ENCODE data around the gene PLEKHG4B.

Gene PLEKHG4B

GRCh38 chr5:77957-78804, 13.8 kb upstream of the PLEKHG4B start:
- peak; percentile 66 for TF ChIP-seq CTCF (conservative IDR thresholded peaks at IDR 0.05; ENCODE audit: low read depth, low read length)
- no peak overlapping the region for H3K4me3 ChIP-seq (ENCODE audit: low read length)
- peak; percentile 9 for DNase-seq (ENCODE audit: low read depth)

GRCh38 chr5:78805-79149, 13.2 kb upstream of the PLEKHG4B start:
- H3K4me3 ChIP-seq (ENCODE audit: low read length) = no peak overlapping the region
- TF ChIP-seq CTCF (conservative IDR thresholded peaks at IDR 0.05; ENCODE audit: low read depth, low read length) = no peak
- no peak for DNase-seq (ENCODE audit: low read depth)

GRCh38 chr5:79263-79662, 12.7 kb upstream of the PLEKHG4B start:
- no peak for TF ChIP-seq CTCF (conservative IDR thresholded peaks at IDR 0.05; ENCODE audit: low read depth, low read length)
- DNase-seq (ENCODE audit: low read depth) = no peak

GRCh38 chr5:79821-80220, 12.1 kb upstream of the PLEKHG4B start:
- TF ChIP-seq CTCF (conservative IDR thresholded peaks at IDR 0.05; ENCODE audit: low read depth, low read length) = no peak
- DNase-seq (ENCODE audit: low read depth) = no peak
- H3K4me3 ChIP-seq (ENCODE audit: low read length) = no peak overlapping the region

More at GRCh38 chr5:79263-79662, 12.7 kb upstream of the PLEKHG4B start:
- no peak overlapping the region for H3K4me3 ChIP-seq (ENCODE audit: low read length)

GRCh38 chr5:81391-82021, 10.5 kb upstream of the PLEKHG4B start:
- no peak for DNase-seq (ENCODE audit: low read depth)
- TF ChIP-seq CTCF (conservative IDR thresholded peaks at IDR 0.05; ENCODE audit: low read depth, low read length) = no peak
- no peak overlapping the region for H3K4me3 ChIP-seq (ENCODE audit: low read length)

GRCh38 chr5:82097-82496, 9.9 kb upstream of the PLEKHG4B start:
- TF ChIP-seq CTCF (conservative IDR thresholded peaks at IDR 0.05; ENCODE audit: low read depth, low read length) = no peak
- peak; percentile 22 for DNase-seq (ENCODE audit: low read depth)
- no peak overlapping the region for H3K4me3 ChIP-seq (ENCODE audit: low read length)

GRCh38 chr5:82570-82969, 9.4 kb upstream of the PLEKHG4B start:
- TF ChIP-seq CTCF (conservative IDR thresholded peaks at IDR 0.05; ENCODE audit: low read depth, low read length) = no peak
- no peak for DNase-seq (ENCODE audit: low read depth)

More at GRCh38 chr5:82570-82969, 9.4 kb upstream of the PLEKHG4B start:
- no peak overlapping the region for H3K4me3 ChIP-seq (ENCODE audit: low read length)

Data from retinal pigment epithelial cell (primary cell).